Activated CD8-positive, alpha-beta memory T cell treated with anti-CD3 and anti-CD28 coated beads for 4 hours (primary cell): Measurements from ENCODE around the gene RSPH9.

Experiments
- DNase-seq, 2 donors: peaks; one replicate each; pipeline ENCODE4 v3.0.0-alpha.2; 2020; ENCODE audit warnings: low read depth in 2 of 2

Gene RSPH9

DNA sequence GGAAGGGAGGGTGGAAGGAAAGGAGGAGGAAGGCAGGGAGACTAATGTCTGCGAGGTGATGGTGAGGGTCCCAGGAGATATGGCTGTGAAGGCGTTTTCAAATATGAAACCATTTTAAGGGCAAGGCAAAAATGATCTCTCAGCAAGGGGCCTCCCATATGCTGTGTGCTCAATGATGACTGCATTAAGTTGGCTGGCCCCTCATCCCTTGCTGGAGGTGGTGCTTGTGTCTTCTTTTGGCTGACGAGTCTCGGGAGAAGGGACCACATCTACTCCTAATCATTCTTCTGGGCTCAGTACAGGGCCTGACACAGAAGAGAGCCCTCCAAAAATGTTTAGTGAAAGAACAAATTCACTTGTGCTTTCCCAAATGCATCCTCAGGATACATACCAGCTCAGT lies 65.7 kb downstream of the RSPH9 start:
- DNase-seq = no peak

DNA sequence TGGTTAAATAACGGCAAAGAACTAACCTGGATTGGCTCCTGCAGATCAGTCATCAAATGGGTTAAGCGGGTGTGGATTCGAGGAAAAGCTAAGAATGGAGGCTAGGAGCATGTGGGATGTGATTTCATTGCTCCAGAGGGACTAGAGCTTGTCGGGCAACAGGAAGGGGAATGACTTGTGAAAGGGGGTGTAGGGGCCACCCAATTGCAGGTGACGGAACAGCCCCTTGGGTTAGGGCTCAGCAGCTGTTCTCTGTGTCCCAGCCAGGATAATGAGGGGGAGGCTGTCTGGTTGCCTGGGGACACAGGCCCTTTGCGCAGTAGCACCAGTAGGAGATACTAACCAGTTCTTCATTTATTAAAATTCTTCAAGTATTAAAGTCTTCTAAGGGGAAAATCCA lies 67.7 kb downstream of the RSPH9 start:
- no peak for DNase-seq

DNA sequence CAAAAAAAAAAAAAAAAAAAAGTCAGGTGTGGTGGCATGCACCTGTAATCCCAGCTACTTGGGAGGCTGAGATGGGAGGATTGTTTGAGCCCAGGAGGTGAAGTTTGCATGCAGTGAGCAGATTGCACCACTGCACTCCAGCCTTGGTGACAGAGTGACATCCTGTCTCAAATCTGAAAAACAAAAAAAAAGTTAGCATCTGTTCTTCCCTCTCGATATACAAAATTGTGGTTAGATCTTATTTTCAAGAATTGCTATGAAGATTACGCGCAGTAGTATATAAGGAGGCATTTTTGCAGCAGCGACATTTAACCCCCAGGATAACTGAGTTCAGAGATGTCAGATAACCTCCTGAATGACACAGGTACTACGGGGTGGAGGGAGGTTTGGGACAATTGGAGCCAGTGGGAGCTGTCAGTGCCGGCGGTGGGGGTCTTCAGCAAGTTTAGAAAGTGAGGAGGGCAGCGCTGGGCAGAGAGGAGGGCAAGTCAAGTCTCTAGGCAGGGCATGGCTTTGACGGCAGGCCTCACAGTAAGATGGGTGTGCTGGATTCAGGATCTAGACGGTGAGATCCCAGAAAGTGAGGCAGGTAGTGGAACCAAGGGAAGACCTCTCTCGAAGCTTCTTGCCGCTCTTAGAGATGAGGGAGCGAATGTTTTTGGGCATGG lies 68.9 kb downstream of the RSPH9 start:
- DNase-seq = no peak

DNA sequence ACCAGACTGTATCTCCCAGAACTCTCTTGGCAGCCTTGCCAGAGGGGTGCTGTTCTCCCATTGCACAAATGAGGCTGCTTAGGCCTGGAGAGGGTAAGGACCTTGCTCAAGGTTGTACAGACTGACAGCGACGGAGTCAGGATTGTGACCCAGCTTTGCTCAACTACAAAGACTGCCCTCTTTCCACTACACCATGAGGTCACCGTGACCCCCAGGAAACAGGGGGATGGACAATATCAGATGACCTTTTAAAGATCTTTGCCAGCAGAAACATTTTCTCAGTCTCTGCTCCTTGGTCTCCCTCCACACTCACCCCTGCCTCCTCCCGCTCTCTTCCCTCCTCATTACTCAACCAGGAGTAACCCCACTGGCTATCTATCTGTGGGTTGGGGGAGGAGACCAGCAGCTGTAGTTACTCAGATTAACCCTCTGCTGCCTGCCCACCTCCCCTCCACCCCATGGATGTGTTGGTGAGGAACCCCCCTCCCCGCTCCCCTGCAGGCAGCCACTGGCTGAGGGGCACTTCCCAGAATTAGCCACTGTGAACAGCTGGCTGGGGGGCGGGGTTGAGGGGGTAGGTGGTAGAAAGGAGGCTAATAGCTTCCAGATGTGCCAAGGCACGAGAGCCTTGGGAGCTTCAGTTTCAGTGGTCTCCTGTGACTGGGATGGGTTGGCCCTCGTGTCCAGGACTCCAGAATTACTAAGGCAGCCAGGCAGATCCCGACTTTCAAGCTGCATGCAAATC lies 69.6 kb downstream of the RSPH9 start:
- DNase-seq = no peak

DNA sequence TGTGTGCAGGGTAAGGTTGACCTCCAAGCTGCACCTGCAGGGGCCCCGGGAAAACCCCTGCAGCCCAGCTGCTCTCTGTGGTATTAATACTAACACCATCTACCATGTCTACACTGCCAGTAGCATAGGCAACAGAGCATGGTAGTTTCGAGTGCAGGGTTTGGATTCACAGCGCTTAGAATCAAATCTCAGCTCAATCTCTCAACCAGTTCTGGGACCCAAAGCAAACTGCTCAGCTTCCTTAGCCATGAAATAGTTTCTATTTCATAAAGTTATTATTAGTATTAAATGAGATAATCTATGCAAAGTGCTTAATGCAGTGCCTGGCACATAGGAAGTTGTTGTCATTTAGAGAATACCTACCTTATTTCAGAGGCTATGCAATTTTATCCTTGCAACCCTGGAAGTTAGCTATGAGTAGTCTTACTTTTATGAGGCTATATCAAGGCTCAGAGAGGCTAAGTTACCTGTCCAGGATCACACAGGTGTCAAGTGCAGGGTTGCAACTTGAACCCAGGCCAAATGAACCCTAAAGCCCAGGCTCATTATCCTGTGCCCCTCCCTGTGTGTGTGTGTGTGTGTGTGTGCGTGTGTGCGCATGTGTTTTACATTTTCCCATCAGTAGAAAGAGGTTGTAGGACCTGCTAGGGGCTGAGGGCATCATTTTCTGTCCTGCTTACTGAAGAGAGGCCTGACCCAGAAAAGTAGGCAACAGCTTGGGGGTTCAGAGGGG lies 70.4 kb downstream of the RSPH9 start:
- no peak for DNase-seq

DNA sequence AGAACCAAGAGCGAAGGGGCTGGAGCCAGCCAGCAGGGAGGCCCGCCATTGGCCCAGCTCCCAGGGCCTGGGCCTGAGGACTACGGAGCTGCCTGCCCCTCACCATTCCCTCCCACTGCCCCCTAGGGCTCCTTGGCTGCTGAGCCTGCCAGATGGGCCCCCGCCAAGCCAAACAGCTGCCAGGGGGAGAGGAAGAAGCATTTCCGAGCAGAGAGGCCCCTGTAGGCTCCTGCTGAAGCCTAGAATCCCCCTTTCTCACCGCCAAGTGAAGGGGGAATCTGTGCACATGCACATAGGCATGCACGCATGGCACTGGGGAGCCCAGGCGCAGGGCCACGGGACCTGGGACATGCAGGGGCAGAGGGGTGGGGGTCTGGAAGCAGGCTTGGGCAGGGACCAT lies 71.3 kb downstream of the RSPH9 start:
- no peak for DNase-seq

DNA sequence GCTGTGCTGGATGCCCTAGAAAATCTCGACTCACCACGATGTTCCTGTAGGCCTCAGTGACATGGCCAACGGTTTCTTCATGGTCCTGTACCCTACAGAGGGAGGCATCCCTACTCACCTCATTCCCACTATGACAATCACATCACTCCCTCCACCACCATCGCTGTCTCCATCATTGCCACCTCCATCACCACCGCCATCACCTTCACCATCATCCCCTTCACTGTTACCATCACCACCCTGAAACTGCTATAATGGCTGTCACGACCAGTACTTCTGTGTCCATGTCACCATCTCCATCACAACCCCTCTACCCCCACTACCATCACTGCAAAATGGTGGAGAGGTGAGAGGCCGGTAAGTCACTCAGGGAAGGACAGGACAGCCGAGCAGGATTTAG lies 72.6 kb downstream of the RSPH9 start:
- no peak for DNase-seq

DNA sequence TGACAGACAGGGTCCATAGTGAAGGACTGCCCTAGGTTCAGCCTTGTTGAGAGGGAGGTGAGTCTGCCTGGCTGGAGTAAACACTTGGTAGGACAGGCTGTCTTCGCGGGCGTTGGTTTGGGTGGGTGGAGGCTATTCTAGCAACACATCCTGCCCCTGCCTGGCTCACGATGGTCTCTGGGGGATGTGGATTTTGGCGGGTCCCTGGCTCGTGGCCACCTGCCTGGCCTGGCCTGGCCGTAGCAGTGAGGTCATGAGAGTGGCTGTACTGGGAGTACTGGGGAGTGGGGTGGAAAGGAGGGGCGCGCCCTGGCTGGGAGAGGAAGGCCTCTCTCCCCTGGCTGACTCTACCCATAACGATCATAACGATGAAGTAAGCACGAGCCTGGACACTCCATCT lies 73.0 kb downstream of the RSPH9 start:
- no peak for DNase-seq

DNA sequence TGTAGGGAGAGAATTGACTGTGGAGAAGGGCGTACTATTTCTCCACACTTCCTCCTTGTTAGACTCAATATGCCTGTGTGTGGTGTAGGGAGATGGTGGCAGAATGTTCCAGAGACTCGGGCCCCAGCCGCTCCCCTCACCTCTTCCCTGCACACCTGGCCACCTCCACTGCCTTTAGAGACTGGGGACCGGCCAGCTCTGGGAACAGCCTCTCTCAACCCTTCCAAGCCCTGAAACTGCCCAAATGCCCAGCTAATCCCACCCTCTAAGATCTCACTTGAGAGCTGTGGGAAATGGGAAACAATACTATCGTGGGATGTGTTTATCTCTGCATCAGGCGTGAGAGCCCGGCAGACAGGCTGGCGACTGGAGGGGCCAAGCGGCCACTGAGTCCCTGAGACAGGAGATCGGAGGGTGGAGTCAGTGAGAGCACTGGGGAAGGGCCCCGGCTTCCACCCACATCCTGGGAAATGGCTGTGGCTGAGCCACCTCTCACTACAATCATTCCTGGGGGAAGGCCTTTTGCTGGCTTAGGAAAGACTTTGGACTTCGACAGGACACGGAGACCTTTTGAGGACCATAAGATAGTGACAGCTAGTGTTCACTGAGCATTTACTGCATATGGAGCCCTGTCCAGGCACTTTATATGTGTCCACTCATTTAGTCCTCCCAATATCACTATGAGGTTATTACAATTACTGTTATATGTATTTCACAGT lies 73.7 kb downstream of the RSPH9 start:
- DNase-seq = no peak

DNA sequence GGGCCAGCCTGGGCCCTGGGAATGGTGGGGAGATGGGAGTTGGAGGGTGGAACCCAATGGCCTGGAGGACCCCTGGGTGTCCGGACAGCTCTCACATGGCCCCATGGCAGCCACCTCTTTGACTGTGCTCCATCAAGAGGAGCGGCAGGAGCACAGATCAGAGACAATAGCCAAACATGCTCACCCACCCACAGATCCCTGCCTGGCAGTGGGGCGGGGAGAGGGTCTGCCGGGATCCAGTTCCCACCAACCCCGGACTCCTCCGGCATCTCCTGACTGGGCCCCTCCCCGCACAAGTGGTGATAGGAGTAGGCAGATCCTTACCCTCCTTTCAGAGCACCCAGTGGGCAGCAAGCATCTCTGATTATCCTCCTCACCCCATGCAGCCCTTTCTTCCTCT lies 74.7 kb downstream of the RSPH9 start:
- DNase-seq = no peak

DNA sequence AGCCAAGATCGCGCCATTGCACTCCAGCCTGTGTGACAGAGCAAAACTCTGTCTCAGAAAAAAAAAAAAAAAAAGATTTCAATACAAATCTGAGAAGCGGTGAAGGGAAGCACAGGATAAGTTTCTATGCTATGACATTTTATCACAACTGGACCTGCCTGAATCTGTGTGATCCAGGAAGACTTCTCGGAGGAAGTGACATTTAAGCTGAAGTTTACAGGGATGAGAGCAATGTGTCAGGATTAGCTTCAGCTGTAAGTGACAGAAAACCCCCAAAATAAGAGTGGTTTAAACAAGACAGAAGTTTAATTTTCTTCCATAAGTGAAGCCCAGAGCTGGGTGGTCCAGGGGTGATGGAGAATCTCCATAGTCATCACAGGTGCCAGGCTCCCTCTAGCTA lies 76.2 kb downstream of the RSPH9 start:
- DNase-seq = no peak
